GM21619 (cell line): Measurements from ENCODE around the gene SPARCL1.
"Not testable (repeated sequence)": the region's sequence is repeated elsewhere in the genome, so short reads cannot be mapped to it uniquely, and the experiment has no call there.

Source experiments
- ATAC-seq: cut with Tn5 transposase; IDR thresholded peaks from one replicate; pipeline ENCODE4 v1.9.1; 2021; ENCODE audit not compliant: unreplicated experiment

Gene SPARCL1

DNA sequence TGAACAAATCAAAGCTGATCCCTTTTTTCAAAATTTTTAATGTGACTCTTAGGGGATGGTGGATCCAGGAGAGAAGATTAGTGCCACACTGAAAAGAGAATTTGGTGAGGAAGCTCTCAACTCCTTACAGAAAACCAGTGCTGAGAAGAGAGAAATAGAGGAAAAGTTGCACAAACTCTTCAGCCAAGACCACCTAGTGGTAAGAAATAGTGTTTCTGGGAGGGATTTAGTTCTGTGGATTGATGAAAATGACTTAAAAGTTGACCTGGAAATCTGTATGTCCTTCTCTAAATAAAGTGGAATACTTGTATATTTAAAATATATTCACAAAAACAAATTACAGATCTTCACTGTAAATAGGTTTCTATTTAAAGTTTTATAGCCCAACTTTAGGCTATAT lies 77.6 kb downstream of the SPARCL1 start:
- no peak for ATAC-seq

DNA sequence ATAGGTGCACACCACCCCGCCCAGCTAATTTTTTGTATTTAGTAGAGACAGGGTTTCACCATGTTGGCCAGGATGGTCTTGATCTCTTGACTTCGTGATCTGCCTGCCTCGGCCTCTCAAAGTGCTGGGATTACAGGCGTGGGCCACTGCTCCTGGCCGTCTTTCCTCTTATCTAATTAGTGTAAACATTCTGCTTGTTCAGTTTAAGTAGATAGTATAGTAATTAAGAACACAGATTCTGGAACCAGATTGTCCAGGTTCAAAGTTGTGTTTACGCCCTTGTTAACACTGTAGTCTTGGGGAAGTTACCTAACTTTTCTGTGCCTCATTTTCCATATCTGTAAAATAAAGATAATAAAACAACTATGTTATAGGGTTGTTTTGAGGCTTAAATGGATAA lies 82.8 kb downstream of the SPARCL1 start:
- ATAC-seq, result not testable (repeated sequence)

- no peak for ATAC-seq
Observed at GRCh38 chr4:87445964-87446363, 83.2 kb downstream of the SPARCL1 start.

GRCh38 chr4:87444741-87445140 lies 84.4 kb downstream of the SPARCL1 start:
- ATAC-seq, result no peak

DNA sequence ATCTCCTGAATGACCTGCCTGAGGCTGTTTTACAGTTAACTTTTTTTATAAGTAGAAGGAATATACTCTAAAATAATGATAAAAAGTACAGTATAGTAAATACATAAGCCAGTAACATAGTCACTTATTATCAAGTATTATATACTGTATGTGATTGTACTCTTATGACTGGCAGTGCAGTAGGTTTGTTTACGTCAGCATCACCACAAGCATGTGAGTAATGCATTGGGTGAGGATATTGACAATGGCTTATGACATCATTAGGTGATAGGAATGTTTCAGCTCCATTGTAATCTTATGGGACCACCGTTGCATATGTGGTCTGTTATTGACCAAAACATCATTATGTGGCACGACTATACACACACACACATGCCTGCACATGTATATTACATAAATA lies 86.3 kb downstream of the SPARCL1 start:
- ATAC-seq, result no peak

DNA sequence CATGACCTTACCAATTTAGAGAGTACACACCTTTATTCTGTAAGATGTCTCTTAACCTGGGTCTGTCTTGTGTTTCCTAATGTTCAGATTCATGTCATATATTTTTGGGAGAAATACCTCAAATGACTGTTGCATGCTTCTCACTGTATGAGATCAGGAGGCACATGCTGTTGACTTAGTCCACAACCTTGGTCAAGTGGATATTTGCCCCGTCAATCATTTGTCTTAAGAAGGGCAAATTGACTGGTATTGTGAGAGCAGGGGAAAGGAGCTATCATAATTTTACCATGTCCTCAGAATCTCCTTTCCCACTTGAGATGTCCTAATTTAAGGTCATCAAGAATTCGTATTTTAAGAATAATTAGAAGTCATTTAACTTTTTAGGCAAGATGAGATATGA lies 95.8 kb downstream of the SPARCL1 start:
- ATAC-seq, result no peak

GRCh38 chr4:87430038-87430437 lies 99.1 kb downstream of the SPARCL1 start:
- ATAC-seq, result no peak

GRCh38 chr4:87428979-87429378 lies 100.2 kb downstream of the SPARCL1 start:
- ATAC-seq, result no peak

GRCh38 chr4:87427518-87427868 lies 101.7 kb downstream of the SPARCL1 start:
- ATAC-seq, result no peak

DNA sequence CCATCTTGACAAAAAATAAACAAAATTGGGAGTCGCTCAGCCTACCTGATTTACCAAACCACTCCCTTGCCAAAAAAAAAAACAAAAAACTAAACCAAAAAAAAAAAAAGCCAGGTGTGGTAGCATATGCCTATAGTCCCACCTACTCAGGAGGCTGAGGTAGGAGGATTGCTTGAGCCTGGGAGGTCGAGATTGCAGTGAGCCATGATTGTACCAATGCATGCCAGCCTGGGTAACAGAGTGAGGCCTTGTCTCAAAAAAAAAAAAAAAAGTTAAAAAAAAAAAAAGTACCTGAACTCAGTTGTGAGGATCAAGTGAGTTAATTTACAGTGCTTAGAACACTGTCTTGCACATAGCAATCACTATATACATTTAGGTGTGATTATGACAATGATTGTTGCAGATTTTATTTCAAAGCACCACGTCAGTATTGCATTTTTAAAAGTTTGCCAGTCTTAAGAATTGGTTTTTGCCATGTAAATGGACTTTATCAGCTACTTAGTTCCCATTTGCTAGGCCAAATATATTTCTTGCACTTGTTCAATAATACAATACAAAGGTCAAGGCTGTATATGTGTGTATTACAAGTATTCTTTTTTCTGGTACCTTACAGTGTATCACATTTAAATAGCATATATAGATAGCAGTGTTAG lies 102.2 kb downstream of the SPARCL1 start:
- no peak for ATAC-seq

DNA sequence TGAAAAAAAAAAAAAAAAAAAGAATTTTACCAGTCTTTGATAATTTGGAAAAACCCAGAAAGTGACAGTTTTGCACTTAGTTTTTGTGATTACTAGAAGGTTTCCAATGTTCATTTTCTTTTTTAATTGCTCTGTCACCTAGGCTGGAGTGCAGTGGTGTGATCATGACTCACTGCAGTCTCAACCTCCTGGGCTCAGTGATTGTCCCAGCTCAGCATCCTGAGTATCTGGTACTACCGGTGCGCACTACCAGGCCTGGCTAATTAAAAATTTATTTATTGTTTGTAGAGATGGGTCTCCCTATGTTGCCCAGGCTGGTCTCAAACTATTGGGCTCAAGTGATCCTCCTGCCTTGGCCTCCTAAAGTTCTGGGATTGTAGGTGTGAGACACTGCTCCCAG lies 103.5 kb downstream of the SPARCL1 start:
- ATAC-seq, result no peak

DNA sequence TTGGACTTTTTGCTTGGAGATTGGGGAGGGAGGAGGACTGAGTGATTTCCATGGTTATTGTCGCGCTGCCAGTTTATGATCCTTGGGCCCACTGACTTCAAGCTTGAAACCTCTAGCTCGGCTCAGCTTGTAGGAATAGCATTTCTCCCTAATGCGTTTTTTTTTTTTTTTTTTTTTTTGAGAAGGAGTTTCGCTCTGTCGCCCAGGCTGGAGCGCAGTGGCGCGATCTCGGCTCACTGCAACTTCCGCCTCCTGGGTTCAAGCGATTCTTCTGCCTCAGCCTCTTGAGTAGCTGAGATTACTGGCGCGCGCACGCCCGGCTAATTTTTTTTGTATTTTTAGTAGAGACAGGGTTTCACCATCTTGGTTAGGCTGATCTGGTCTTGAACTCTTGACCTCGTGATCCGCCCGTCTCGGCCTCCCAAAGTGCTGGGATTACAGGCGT lies 105.1 kb downstream of the SPARCL1 start:
- not testable (repeated sequence) for ATAC-seq
